Activated gamma-delta T cell treated with Interleukin-2 at 50 U/mL for 16 hours (primary cell): Measurements from ENCODE around the gene SETBP1.

ENCODE experiments used
- DNase-seq: peaks from one replicate; pipeline ENCODE4 v3.0.0-alpha.2; 2020

Gene SETBP1

DNA sequence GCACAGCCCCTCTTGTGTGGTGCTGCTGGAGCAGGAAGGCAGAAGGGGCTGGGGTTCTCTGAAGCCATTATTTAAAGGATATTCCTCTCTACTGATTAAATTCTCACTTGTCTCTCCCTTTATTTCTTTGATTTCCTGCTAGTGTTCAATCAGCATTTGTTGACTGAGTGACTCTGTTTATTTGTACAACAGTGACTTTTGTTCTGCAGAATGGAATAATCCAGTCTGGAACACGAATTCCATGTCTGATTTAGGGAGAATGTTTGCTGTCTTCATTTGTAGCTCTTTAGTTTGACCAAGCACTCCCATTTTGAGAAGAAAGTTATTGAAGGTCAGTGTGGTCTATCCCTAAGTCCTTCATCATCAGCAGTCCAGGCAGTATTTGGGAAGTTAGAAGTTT lies 141.2 kb downstream of the SETBP1 start:
- no peak for DNase-seq

DNA sequence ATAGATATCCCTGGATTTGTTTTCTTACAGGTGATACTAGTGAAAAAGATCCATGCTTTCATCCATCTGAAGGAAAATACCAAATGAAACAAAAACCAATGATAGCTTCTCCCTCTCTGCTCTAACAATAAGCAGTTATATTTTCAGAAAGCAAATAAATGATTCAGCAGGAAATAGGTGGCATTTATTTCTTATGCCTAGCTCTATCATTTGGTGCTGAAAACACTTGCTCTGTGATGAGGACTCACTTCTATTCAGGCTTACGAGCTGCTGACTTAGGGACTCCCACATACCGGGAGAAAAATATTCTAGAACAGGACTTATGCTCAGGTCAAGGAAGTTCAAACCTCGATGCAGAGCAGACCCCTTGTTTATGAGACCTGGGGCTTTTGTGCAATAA lies 142.6 kb downstream of the SETBP1 start:
- DNase-seq, result no peak

DNA sequence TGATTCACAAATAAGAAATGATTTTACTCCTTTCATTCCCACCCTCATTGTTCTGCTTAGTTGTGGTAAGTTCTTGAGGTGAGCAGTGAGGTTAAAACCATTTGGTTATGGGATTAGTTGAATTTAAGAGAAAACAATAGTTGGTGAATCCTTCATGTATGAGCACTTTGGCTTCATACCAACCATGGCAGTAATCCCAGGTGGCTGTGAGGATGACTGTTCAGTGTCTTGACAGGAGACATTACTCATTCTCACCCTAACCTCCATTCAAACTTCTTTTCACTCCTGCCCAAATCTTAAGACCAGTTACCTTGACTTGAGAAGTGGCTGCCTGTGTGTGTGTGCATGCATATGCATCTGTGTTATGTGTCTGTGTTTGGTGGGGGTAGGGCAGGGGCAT lies 143.1 kb downstream of the SETBP1 start:
- no peak for DNase-seq

DNA sequence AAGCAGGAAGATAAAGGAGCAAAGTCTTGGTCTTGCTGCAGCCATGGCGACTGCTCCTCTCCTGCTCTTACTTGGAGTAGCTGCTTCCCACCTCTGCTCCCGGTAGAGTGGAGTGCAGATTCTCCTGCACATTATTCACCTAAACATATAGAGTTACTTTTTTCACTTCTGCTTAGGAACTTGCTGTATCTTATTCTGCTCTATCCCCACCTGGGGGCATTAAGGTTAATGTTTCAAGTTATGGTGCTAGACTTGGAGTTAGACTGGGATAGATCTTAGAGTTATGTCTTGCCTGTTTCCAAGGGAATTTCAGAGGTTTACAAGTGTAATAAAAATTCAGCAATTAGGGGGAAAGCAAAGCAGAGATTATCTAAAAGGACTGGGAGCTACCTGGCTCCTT lies 144.2 kb downstream of the SETBP1 start:
- no peak for DNase-seq

DNA sequence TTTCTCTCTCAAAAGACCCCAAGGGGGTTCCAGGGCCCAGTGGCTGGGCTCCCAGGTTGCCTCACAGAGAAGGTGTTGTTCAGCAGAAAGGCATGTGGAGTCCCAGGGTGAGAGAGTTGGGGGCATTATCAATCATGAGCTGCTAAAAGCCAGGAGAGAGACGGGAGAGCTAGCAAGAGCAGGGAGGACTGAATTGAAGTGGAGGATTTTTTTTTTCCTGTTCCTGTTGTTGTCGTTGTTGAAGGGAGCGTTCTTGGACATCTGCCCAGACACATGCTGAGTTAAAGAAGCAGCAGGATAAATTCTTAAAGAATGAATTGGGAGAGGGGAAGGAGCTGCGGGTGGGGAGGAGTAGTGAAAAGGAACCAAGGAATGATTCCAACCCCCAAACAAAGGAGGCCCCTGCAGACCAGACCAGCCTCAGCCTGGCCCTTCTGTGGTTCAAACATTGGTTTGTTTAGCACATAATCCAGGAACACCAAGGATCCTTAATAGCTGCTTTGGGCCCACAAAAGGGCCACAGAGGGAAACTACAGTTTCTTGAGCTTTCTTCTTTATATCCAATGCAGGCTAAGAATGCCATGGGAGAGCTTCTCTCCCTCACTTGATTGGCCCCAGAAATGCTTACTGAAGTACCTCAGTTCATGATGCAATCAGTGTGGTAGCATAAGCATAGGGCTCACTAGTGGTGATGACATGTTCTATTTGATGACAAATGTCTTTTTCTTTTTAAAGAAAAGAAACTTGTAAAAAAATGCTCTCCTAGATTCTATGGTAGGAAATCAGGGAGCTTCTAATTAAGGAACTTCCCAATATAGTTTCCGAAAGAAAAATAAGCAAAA lies 146.0 kb downstream of the SETBP1 start:
- DNase-seq, result no peak

DNA sequence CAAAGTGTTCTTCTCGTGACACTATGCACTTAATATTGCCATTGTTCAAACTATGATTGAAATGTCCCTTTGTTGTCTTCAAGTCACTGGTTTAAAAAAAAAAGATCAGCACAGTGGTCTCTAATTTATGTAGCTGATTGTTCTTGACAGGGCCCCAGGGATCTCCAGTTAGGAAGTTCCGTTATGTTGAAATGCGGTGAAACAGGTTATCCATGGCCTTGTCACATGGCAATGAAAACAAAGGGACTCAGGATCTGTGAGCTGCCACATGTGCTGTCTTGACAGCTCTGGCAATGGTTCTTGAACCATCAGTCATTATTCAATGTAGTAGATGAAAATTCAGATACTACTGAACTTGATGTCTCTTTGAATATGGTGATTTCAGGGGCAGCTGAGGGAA lies 147.4 kb downstream of the SETBP1 start:
- DNase-seq, result no peak

DNA sequence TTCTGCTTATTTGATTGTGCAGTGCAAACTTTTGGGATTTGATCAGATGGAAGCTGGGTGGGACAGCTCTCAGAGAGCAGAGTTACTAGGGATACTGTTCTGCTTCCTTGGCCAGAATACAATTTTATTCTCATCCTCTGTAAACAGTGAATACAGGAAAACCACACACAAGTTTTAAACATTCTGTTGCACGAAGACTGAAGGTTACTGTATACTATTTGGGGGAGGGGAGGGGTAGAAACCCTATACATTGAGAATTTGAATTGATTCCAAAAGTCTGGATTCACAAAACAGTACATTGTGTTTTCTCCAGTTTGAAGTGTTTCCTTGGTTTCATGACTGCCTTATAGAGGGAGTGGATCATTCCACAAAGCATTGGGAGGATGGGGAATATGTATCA lies 149.9 kb downstream of the SETBP1 start:
- DNase-seq, result no peak

DNA sequence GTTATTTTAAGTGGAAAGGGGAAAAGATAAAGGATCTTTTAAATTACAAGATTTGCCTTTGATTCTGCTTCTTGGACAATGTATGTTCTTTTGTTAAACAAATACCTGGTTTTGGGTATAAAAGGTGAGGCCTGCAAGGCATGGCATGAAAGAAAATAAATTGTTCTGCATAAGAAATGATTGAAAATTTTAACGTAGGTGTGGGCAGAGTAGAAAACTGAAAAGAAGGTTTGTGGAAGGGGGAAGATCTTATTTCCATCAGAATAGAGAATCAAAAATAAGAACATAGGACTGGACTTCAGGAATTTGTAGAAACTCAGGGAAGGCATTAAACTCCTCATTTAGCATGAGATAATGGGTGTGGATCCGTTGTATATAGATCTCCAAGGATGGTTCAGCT lies 153.1 kb downstream of the SETBP1 start:
- DNase-seq, result no peak

DNA sequence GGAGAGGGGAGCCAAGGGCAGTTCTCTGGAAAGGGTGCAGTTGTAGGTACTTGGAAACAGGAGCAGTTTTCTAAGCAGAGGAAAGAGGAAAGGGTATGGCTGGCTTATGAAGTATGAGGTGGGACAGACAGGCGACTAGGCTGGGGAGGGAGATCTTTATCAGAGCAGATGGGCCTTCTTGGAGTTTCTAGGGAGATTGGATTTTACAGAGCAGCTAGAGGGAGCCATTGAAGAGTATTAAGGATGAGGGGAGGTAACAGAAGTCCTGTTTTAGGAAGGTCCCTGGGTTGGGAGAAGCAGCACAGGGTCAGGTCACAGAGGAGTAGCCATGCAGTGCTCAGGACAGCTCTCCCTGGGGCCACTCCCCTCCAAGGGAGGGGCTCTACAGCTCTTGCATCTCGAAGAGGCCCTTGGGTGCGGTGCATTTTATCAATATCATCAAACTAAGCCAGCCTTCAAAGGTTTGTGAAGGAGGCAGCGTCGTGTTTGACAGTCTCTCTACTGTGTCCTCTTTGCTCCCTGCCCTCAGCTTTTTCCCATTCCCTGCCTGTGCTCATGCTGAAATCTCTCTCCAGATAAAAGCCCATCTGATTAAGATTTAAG lies 154.3 kb downstream of the SETBP1 start:
- no peak for DNase-seq

DNA sequence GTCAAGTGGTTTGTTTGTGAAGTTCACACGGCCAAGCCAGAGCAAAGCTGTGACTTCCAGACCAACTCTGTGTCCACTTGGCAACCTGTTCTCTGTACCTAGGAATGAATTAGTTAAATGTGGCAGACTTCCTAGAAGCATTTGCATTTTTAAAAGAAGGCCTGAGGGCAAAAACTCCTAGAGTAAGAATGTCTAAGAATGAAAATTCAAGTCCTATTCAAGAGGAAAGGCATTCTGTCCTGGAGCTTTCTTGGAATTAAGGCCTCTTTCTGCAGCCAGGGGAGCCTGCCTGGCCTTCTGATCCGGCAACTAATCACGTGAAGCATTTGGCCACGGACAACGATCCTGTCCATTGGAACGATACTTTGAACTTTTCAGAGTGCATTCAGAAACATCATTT lies 155.0 kb downstream of the SETBP1 start:
- DNase-seq, result no peak

DNA sequence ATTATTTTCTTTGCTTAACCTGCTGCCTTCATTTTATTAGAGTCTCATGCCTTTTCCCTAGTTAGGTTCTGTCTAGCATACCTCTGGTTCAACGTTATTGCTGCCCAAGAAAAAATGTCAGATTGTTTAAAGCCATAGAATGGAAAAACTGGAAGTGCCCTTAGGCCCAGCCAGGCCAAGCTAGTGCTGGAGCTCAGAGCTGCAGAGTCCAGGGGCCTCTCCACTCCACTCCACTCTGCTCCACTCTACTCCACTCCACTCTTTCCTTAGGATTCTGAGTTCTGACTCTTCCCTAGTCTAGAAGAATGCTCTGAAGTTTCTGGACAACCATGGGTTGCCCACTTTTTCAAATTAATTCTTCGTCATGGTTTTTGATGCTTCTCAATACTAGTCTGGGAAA lies 155.6 kb downstream of the SETBP1 start:
- no peak for DNase-seq

DNA sequence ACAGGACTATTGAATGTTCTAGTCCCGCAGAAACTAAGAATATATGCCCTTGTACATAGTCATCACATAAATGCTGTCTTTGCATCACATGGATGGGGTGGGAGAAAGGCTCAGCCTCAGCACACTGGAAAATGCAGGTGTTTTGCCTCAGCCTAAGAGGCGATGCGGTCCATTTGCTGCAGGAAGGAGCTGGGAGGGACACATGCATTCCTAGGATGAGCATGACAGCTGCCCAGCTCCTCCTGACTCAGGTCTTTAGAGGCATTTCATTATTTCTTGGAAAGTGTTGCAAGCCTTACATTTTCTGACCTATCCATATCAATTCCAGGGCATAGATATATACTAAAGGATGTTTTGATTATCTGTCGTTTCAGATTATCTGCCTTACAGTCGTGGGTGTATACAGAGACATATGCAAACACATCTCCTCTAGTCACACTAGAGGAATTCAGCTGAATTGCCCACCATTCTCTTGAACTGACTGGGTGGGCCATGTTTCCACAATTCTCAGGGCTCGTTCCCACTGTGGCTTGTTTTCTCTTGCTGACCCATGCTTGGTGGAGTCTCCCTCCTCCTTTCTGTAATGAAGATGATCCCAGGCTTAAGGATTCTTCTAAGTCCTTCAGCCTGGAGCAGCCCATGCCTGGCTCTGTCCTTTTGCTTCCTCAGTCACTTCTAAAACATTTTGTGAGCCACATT lies 156.9 kb downstream of the SETBP1 start:
- no peak for DNase-seq

DNA sequence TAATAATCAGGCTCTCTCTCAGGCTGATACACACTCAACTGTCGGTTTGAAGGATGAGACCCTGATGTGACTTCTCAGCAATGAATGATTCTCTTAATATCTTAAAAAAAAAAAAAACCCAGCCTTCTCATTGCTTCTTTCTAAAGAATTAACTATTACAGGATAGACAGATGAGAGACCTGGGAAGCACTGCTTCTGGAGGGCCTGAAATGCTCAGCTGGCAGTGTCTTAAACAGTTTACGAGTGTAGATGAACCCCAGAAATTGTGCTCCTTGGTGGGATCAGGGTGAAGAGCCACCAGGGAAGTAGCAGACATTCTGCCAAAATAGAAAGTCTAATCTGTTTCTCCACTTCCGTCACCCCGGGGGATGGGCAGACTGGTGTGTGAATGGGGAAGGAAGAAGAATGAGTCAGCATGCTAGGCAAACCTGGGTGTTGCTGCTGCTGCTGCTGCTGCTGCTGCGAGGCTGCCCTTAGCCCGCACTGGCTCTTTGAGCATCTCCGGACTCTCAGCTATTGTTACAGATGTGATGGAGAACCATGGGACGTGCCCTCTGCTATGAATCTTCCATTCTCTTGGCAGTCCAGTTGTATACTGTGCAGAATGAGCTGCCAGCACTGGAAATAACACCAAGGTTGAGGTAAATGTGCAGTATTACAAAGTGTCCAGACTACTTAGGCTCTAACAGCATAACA lies 158.4 kb downstream of the SETBP1 start:
- peak; percentile 59 for DNase-seq

DNA sequence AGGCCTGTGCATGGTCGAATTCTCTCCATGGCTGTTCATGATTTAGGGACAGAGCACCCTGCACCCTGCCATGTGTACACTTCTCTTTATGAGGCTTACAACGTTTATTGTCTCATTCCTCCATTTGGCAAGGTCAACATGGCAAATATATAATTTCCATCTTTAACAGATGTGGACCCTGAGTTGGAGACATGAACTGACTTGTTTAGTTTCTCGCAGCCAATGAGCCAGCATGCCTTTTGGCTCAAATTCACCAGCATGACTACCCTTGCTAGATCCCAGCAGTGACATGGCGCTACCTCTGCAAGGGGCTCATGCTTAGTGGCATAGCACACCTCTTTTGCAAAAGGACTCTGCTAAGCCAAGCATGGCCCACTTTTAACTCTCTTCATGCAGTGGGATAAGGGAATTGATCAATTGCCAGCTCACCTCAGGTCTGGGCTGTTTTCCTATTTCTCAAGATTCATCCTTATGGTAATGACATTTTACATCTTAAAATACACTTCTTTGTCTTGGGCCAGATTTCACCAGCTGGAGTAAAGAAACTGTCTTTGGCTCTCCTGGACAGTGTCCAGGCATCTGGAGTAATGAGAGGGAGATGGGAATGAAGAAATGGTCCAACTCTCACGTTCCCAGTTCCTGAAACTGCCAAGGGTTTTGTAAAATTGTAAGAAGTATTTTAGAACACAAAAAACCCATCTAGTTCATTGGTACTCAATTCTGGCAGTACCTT lies 159.5 kb downstream of the SETBP1 start:
- no peak for DNase-seq

DNA sequence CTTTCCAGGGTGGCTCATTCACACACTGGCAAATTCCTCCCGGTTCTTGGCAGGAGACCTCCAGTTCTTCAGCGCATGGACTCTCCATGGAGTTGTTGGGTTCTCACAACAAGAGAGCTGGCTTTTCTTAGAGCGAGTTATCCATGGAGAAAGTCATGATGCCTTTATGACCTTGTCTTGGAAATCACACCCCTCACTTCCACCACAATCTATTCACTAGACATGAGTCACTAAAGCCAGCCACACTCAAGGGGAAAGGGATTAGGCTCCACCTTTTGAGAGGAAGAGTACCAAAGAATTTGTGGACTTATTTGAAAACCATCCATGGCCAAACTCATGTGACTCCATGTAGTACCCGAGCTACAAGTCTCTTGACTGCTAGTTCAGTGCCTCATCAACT lies 160.5 kb downstream of the SETBP1 start:
- DNase-seq, result no peak

DNA sequence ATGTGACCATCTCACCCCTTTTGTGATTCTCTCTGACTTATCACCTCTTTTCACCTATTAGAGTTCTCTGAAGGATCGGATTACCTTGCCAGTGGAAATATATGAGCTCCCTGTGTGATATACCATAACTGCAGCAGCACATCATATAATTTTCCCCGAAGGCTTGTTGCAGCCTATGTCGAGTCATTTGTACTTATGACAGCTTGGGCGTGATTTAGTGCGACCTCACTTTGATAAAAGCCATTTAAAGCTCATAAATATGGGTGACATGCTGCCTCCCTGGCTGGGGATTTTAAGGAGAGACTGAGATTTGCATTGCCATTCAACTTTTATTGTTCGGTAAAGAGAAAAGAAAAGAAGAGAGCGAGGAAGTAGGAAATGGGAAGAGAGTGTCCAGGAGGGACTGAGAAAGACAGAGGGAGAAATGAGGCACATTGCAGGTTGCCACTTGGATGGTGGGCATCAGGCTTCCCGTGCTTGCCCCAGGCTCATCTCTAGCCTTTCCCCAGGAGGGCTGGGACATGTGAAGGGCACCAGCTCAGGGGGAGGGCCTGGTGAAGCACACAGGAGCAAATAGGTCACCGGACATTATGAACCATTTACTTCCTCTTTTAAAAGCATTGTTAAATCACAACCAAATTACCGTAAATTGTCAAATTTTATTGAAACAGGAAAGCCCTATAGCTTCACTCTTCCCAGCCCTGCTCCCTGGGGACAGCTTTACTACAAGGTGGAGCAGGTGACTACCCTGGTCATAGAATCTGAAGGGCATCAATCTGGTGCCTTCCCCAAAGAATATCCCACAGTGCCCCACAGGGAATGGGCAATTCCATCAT lies 161.3 kb downstream of the SETBP1 start:
- DNase-seq, result no peak

DNA sequence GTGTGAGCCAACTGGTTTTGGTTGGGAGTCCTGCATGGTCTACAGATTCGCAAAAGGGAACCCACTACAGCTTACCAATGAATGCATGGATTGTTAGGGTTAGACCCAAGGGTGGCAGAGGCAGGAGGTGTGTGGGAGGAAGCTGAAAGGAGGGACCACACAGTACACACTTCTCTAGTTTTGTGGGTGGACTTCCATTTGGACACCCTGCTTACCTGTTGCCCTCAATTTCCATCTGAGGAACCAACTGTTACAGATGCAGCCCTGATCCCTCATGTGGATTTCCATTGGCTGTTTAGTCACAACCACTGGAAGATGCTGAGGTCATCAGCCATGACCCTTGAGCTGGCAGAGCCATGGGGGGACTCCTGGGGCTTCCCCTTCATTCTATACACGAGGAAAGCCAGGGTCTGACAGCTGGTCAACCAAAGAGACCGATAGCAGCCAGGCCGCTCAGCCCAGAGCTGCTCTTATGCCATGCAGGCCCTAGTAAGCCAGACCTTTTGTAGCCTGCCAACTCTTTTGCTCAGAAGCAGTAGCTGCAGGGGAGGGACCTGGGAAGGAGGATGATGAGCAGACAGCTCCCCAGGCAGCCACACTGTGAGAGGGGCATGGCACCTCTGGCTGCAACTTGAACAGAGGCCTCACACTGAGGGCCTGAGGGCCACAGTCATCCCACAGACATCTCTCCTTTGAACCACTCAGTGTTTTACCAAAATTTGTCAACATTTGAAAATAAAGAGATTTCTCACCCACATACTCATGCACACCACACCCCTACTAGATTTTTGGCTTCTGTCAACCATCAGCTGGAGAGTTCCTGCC lies 162.1 kb downstream of the SETBP1 start:
- DNase-seq, result no peak

DNA sequence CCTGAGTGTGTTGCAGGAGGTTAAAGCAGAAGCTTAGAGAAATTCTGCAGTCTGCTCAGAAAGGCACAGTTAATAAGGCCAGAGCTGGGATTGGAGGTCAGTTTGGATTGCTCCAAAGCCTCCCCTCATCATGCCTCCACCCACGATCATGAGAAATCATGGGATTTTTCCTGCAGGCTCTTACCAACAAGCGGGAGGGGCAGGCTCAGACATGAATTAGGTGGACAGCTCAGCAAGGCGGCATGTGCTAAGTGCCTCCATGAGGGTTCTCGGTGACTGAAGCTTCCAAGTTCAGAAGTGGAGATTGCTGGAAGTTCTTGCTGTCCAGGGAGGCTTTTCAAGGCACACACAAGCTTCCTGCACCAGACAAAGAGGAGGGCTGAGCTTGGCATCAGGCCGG lies 163.8 kb downstream of the SETBP1 start:
- DNase-seq, result no peak

DNA sequence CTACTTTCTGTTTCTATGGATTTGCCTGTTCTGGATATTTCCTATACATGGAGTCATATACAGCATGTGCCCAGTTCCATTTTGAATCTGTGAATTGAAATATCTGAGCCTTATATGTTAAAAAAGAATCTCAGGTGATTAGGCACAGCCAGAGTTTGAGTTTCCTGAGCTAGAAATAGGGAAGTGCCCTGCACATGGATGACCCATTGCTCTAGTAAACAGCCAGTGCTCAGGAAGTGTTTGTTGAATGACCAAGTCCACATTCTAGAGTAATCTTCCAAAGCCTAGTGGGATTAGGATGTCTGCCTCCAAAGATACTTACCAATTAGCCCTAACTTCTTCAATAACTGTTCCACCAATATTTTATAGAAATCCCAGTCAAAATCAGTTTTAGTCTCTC lies 165.8 kb downstream of the SETBP1 start:
- no peak for DNase-seq

DNA sequence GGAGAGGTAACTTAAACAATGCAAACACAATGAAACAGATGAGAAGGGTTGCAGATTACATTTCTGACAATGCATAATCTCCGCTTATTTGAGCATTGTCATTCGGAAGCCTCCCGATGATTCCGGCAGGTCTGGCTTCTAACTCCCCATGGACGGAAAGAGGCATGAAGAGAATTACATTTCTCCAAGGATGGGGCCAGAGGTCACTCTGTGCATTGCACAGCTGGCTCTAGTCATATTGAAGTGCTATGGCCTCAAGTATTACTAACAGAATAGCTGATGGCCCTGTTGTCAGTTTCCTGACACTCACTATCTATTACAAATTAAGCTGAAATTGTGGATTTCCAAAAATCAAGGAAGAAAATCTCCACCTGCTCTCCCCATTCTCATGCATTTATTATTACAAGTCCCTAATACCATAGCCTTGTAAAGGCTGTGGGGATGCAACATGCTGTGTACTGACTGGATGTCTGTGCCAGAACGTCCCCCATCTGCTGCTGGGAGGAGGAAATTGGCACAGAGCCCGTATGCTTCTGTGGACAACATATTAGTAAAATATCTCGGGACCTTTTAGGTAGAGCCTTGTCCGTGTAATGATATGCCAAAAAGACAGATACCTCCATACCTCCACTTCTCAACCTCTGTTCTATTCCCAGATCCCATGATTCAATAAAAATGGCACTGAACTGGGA lies 168.1 kb downstream of the SETBP1 start:
- no peak for DNase-seq
